ENCODE data around the gene ACSF3.
"Not testable (repeated sequence)": the region's sequence is repeated elsewhere in the genome, so short reads cannot be mapped to it uniquely, and the experiment has no call there.

ACSF3 gene

GRCh38 chr16:89179656-89180315 is 86.1 kb downstream of the ACSF3 start:
- DNase-seq, result no peak

- DNase-seq, result no peak
Measured at GRCh38 chr16:89183463-89183862, 89.8 kb downstream of the ACSF3 start.

GRCh38 chr16:89183975-89184676 is 90.5 kb downstream of the ACSF3 start:
- DNase-seq, result peak; percentile 12

GRCh38 chr16:89184677-89184932 is 91.0 kb downstream of the ACSF3 start:
- DNase-seq, result no peak

DNA sequence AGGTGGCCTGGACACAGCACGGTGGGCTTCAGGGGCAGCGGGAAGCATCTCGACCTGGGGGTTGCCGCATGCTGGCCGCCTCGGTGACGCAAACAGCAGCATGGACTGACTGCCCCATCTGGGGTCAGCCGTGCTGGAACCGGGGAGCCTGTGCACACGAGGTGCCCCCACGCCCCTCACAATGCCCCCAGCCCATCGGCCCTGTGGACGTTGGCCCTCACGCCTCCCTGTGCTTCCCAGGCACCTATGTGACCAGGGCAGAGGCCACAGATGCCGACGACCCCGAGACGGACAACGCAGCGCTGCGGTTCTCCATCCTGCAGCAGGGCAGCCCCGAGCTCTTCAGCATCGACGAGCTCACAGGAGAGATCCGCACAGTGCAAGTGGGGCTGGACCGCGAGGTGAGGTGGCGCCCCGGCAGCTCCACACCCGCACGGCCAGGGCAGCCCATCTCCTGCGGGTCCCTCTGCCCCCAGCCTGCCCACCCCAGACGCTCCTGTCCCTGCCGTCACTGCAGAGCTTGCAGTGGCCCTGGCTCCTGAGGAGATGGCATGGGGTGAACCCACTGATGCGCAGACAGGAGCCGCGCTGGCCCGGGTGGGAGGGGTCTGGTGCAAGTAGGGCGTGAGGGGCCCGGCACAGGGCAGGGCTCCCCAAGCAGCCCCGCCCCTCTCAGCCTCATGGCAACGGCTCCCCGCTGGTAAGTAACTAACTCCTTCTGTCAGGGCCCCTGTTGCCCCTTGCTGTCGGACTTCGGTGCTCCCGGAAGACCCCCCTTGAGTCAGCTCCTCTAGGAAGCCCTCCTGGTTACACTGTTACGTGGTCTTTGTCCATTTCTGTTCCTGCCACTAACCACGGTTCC is 91.5 kb downstream of the ACSF3 start:
- DNase-seq, result no peak

GRCh38 chr16:89185887-89186592 is 92.4 kb downstream of the ACSF3 start:
- DNase-seq, result not testable (repeated sequence)

GRCh38 chr16:89186593-89187031 is 93.0 kb downstream of the ACSF3 start:
- not testable (repeated sequence) for DNase-seq

DNA sequence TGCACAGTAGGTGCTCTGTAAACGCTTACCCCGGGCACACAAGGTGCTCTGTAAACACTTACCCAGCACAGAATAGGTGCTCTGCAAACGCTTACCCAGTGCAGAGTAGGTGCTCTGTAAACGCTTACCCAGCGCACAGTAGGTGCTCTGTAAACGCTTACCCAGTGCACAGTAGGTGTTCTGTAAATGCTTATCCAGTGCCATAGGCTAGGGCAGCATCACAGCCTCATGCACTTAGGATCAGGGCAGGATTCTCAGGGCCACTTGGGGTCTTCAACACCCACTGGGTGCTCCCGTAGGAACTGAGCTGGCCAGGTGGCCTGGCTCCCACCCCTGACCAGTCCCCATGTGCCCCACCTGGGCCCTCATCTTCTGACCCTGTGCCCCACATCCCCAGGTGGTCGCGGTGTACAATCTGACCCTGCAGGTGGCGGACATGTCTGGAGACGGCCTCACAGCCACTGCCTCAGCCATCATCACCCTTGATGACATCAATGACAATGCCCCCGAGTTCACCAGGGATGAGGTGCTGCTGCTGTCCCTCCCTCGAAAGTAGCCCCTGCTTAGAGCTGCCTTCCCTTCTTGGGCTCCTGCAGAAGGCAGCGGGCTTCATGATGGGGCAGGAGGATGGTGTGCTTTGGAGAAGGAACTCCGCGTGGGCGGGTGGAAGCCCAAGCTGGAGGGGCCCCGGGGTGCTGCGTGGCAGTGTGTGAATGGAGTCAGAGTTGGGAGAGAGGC is 93.5 kb downstream of the ACSF3 start:
- no peak for DNase-seq

DNA sequence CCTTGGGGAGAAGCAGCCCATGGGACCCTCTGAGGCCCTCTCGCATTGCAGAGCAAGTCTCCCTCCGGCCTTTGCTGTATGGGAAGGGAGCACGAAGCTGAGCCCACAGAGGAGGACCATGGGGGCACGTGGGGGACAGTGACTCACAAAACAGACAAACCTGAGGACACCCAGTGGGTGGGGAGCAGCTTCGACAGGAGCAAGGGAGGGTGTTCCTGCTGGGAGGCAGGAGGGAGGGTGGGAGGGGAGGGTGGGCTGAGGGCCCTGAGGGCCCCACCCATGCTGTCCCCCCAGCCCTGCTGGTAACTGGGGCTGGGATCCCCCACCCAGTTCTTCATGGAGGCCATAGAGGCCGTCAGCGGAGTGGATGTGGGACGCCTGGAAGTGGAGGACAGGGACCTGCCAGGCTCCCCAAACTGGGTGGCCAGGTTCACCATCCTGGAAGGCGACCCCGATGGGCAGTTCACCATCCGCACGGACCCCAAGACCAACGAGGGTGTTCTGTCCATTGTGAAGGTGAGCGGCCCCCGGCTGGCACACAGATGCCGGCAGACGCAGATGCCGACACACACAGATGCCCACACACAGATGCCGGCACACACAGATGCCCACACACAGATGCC is 94.2 kb downstream of the ACSF3 start:
- no peak for DNase-seq

DNA sequence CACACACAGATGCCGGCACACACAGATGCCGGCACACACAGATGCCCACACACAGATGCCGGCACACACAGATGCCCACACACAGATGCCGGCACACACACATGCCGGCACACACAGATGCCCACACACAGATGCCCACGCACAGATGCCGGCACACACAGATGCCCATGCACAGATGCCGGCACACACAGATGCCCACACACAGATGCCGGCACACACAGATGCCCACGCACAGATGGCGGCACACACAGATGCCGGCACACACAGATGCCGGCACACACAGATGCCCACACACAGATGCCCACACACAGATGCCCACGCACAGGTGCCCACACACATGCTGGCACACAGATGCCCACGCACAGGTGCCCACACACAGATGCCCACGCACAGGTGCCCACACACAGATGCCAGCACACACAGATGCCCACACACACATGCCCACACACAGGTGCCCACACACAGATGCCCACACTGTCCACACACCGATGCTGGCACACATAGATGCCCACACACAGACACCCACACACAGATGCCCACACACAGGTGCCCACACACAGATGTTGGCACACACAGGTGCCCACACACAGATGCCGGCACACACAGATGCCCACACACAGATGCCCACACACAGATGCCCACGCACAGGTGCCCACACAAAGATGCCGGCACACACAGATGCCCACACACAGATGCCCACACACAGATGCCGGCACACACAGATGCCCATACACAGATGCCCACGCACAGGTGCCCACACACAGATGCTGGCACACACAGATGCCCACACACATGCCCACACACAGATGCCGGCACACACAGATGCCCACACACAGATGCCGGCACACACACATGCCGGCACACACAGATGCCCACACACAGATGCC is 95.1 kb downstream of the ACSF3 start:
- DNase-seq, result not testable (repeated sequence)

DNA sequence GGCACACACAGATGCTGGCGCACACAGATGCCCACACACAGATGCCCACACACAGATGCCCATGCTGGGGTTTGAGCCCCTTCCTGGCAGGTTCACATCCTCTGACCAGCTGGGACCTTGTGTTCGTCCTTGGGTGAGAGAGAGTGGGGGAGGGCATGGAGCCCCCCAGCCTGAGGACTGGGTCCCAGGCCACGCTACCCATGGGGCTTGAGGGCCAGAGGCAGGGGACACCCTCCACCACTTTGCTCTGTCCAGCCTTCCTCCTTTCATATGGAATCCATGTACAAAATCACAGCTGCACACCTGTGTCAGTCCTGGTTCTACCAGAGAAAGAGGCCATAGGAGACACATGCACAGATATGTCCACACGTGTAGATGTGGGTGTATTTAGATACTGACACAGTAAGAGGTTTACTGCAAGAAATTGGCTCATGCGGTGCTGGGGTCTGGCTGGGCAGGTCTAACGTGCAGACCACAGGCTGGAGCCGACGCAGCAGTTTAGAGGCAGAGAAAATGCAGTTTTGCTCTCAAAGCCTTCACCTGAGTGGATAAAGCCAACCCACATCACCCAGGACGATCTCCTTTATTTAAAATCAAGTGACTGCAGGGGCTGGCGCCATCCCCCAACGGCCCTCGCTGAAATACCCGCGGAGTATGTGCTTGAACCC is 95.8 kb downstream of the ACSF3 start:
- DNase-seq, result no peak

- DNase-seq, result no peak
Measured at GRCh38 chr16:89190150-89190958, 96.7 kb downstream of the ACSF3 start.

GRCh38 chr16:89191033-89191900 is 97.6 kb downstream of the ACSF3 start:
- no peak for DNase-seq

GRCh38 chr16:89191901-89192185 is 98.2 kb downstream of the ACSF3 start:
- DNase-seq, result no peak

DNA sequence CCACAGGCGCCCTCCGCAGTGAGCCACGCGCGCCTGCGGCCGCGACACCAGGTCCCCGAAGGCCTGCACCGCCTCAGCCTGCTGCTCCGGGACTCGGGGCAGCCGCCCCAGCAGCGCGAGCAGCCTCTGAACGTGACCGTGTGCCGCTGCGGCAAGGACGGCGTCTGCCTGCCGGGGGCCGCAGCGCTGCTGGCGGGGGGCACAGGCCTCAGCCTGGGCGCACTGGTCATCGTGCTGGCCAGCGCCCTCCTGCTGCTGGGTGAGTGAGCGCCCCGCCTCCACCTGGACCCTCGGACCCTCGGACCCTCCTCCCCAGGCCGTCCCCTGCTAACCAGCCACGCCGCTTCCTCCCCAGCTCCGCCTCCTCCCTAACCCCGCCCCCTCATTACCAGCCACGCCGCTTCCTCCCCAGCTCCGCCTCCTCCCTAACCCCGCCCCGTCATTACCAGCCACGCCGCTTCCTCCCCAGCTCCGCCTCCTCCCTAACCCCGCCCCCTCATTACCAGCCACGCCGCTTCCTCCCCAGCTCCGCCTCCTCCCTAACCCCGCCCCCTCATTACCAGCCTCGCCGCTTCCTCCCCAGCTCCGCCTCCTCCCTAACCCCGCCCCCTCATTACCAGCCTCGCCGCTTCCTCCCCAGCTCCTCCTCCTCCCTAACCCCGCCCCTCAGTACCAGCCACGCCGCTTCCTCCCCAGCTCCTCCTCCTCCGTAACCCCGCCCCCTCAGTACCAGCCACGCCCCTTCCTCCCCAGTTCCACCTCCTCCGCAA is 98.7 kb downstream of the ACSF3 start:
- DNase-seq, result peak; percentile 45

DNA sequence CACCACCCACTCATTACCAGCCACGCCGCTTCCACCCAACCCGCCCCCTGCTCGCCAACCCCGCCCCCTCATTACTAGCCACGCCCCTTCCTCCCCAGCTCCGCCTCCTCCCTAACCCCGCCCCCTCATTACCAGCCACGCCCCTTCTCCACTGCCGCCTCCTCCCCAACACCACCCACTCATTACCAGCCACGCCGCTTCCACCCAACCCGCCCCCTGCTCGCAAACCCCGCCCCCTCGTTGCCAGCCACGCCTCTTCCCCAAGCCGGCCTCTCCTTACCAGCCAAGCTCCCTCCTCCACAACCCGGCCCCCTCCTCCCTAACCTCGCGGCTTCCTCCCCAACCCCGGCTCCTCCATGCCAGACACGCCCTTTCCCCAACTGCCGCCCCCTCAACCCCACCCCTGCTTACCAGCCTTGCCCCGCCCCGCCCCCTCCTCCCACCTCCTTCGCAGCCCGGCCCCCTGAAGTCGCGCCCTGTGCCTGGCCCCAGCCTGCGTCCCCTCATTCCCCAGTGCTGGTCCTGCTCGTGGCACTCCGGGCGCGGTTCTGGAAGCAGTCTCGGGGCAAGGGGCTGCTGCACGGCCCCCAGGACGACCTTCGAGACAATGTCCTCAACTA is 99.4 kb downstream of the ACSF3 start:
- DNase-seq, result no peak

- no peak for DNase-seq
Measured at GRCh38 chr16:89193576-89194293, 100.1 kb downstream of the ACSF3 start.

All from NCI-H526 treated with DMSO at 0.1 percent for 48 hours (cell line).